DND-41 (cell line): ENCODE results near the gene CES4A.

ENCODE experiments used
- ATAC-seq: fragments of 200-7000 bp; cut with Tn5 transposase; 3 replicates; pipeline ENCODE4 v1.9.1; 2021; ENCODE audit warnings: low read depth; ENCODE audit not compliant: insufficient read depth
- DNase-seq: peaks from one replicate; pipeline ENCODE4 v3.0.0-alpha.2; 2020
- H2AFZ ChIP-seq: 2 replicates; pipeline ENCODE4 v1.6.0; 2012; ENCODE audit warnings: low read depth, low read length
- H3K27ac ChIP-seq: 2 replicates; pipeline ENCODE4 v1.5.1; 2012; ENCODE audit warnings: low read length, inconsistent platforms
- H3K27me3 ChIP-seq: fragments of 200-600 bp; sonication (generic); 2 replicates; pipeline ENCODE4 v1.6.0; 2012; ENCODE audit warnings: low read length, mild to moderate bottlenecking, inconsistent platforms; ENCODE audit not compliant: insufficient read depth, poor library complexity
- H3K36me3 ChIP-seq: 2 replicates; pipeline ENCODE4 v1.5.1; 2012; ENCODE audit warnings: low read length, inconsistent platforms; ENCODE audit not compliant: insufficient read depth
- H3K4me1 ChIP-seq: 2 replicates; pipeline ENCODE4 v1.5.1; 2012; ENCODE audit warnings: mild to moderate bottlenecking, low read length; ENCODE audit not compliant: insufficient read depth
- H3K4me2 ChIP-seq: 2 replicates; pipeline ENCODE4 v1.6.0; 2012; ENCODE audit warnings: mild to moderate bottlenecking, moderate library complexity, low read length, inconsistent platforms; ENCODE audit not compliant: insufficient read depth
- H3K4me3 ChIP-seq, 2 experiments: fragments of 200-600 bp in 1 of 2; shearing (Covaris generic) in 1 of 2; 2 replicates each; pipeline ENCODE4 v1.5.1; 2012 to 2016; ENCODE audit warnings: inconsistent platforms in 2 of 2, low read length in 2 of 2, mild to moderate bottlenecking in 2 of 2, low read depth in 1 of 2, moderate library complexity in 1 of 2
- H3K79me2 ChIP-seq: 2 replicates; pipeline ENCODE4 v1.6.0; 2012; ENCODE audit warnings: low read length, inconsistent platforms; ENCODE audit not compliant: insufficient read depth
- H3K9ac ChIP-seq: 2 replicates; pipeline ENCODE4 v1.6.0; 2012; ENCODE audit warnings: low read depth, mild to moderate bottlenecking, inconsistent platforms, low read length, moderate library complexity
- H3K9me3 ChIP-seq: 2 replicates; pipeline ENCODE4 v1.5.1; 2012; ENCODE audit warnings: low read length, moderate library complexity, mild to moderate bottlenecking, inconsistent platforms; ENCODE audit not compliant: insufficient read depth, severe bottlenecking
- H4K20me1 ChIP-seq: 2 replicates; pipeline ENCODE4 v1.6.0; 2012; ENCODE audit warnings: low read length; ENCODE audit not compliant: insufficient read depth
- EZH2 ChIP-seq: IDR thresholded peaks from 3 replicates; pipeline ENCODE4 v1.6.1; 2012; ENCODE audit warnings: borderline replicate concordance, low read depth, mild to moderate bottlenecking, moderate library complexity, low read length, inconsistent platforms; ENCODE audit not compliant: severe bottlenecking
- TF ChIP-seq, protein P1 (sequence below): IDR thresholded peaks from 2 replicates; pipeline ENCODE4 v1.5.1; 2012; ENCODE audit warnings: borderline replicate concordance, low read length, moderate library complexity, mild to moderate bottlenecking; ENCODE audit not compliant: poor library complexity, severe bottlenecking; ENCODE audit errors: extremely low read depth

Gene CES4A

GRCh38 chr16:66988197-66988788, at the start of gene CES4A:
CES4A (plus strand) TSS chr16:66988589; CDS start chr16:66988773, 184 bp downstream.
- H3K4me1 ChIP-seq: peaks cover 24% of the 10 kb centered on the region
- H3K27ac ChIP-seq: no peak within 1 kb of the TSS
- no peaks in the 10 kb centered on the region for H3K27me3 ChIP-seq
- no peak within 1 kb of the TSS for H2AFZ ChIP-seq
- no peaks in the 10 kb centered on the region for H3K36me3 ChIP-seq
- no peaks in the 10 kb centered on the region for H3K9me3 ChIP-seq
- no peaks in the 10 kb centered on the region for H4K20me1 ChIP-seq
- H3K4me3 ChIP-seq: no peak within 1 kb of the TSS
- no peak within 1 kb of the TSS for H3K9ac ChIP-seq
- no peak for DNase-seq
- no peak for ATAC-seq
- TF ChIP-seq, protein P1, sequence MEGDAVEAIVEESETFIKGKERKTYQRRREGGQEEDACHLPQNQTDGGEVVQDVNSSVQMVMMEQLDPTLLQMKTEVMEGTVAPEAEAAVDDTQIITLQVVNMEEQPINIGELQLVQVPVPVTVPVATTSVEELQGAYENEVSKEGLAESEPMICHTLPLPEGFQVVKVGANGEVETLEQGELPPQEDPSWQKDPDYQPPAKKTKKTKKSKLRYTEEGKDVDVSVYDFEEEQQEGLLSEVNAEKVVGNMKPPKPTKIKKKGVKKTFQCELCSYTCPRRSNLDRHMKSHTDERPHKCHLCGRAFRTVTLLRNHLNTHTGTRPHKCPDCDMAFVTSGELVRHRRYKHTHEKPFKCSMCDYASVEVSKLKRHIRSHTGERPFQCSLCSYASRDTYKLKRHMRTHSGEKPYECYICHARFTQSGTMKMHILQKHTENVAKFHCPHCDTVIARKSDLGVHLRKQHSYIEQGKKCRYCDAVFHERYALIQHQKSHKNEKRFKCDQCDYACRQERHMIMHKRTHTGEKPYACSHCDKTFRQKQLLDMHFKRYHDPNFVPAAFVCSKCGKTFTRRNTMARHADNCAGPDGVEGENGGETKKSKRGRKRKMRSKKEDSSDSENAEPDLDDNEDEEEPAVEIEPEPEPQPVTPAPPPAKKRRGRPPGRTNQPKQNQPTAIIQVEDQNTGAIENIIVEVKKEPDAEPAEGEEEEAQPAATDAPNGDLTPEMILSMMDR: no peak
- no peak for TF ChIP-seq EZH2
- H3K79me2 ChIP-seq: no peaks in the 10 kb centered on the region
- H3K4me2 ChIP-seq: no peak within 1 kb of the TSS

GRCh38 chr16:66939366-66939765, 49.0 kb upstream of the CES4A start:
- Histone ChIP-seq H3K36me3 (peaks cover 65% of the 10 kb centered on the region), H3K27me3 (no peaks in the 10 kb centered on the region), H3K4me3 (no peak overlapping the region), H3K9me3 (no peaks in the 10 kb centered on the region), H2AFZ (no peak overlapping the region), H4K20me1 (peaks cover 5% of the 10 kb centered on the region), H3K4me1 (peaks cover 19% of the 10 kb centered on the region), H3K27ac (no peak overlapping the region), H3K4me2 (no peak overlapping the region), H3K9ac (no peak overlapping the region), H3K79me2 (peaks cover 29% of the 10 kb centered on the region)
- DNase-seq (no peak), ATAC-seq (no peak)
- TF ChIP-seq, protein P1: no peak
- TF ChIP-seq EZH2: no peak

- H3K27ac ChIP-seq: no peak overlapping the region
- DNase-seq: no peak
- no peak for ATAC-seq
Measured at GRCh38 chr16:66940236-66940635, 48.2 kb upstream of the CES4A start.

More at GRCh38 chr16:66940236-66940635, 48.2 kb upstream of the CES4A start:
- Histone ChIP-seq H4K20me1 (peaks cover 5% of the 10 kb centered on the region), H3K9me3 (no peaks in the 10 kb centered on the region), H3K4me1 (peaks cover 15% of the 10 kb centered on the region), H3K27me3 (no peaks in the 10 kb centered on the region), H3K4me3 (no peak overlapping the region), H2AFZ (no peak overlapping the region), H3K9ac (no peak overlapping the region), H3K36me3 (peaks cover 65% of the 10 kb centered on the region), H3K79me2 (peaks cover 20% of the 10 kb centered on the region), H3K4me2 (no peak overlapping the region)
- no peak for TF ChIP-seq EZH2
- TF ChIP-seq, protein P1: no peak
